H54 (cell line): Measurements from ENCODE around the gene LRRTM1.

Experiments
- DNase-seq: peaks from one replicate; pipeline ENCODE4 v3.0.0; 2011; ENCODE audit warnings: low spot score, mixed read lengths; ENCODE audit not compliant: insufficient read length
- FAIRE-seq: peaks from 3 replicates; lab custom pipeline; 2011; peaks lifted over from hg19 to GRCh38; lab: Jason Lieb, UNC
- POLR2A ChIP-seq: IDR thresholded peaks from 2 replicates; pipeline ENCODE4 v1.6.1; 2011; ENCODE audit warnings: low read depth, mild to moderate bottlenecking, low read length

The LRRTM1 gene

GRCh38 chr2:80292474-80292873 is 12.1 kb downstream of the LRRTM1 start:
- no peak for DNase-seq
- no peak for TF ChIP-seq POLR2A
- no peak for FAIRE-seq

GRCh38 chr2:80291656-80292055 is 12.9 kb downstream of the LRRTM1 start:
- TF ChIP-seq POLR2A, result no peak
- DNase-seq (no peak), FAIRE-seq (no peak)

- TF ChIP-seq POLR2A, result no peak
- DNase-seq, result no peak
Observed at GRCh38 chr2:80288576-80288975, 16.0 kb downstream of the LRRTM1 start.

GRCh38 chr2:80281049-80281448 is 23.5 kb downstream of the LRRTM1 start:
- no peak for TF ChIP-seq POLR2A
- DNase-seq, result no peak
- FAIRE-seq, result no peak

More at GRCh38 chr2:80288576-80288975, 16.0 kb downstream of the LRRTM1 start:
- FAIRE-seq, result no peak

GRCh38 chr2:80280598-80280997 is 24.0 kb downstream of the LRRTM1 start:
- no peak for FAIRE-seq
- TF ChIP-seq POLR2A, result no peak
- DNase-seq, result no peak

- FAIRE-seq (no peak), DNase-seq (no peak)
- no peak for TF ChIP-seq POLR2A
Observed at GRCh38 chr2:80269806-80270205, 34.7 kb downstream of the LRRTM1 start.

- DNase-seq (no peak), FAIRE-seq (no peak)
- no peak for TF ChIP-seq POLR2A
Observed at GRCh38 chr2:80266231-80266630, 38.3 kb downstream of the LRRTM1 start.

GRCh38 chr2:80259292-80259691 is 45.3 kb downstream of the LRRTM1 start:
- DNase-seq, result no peak
- no peak for TF ChIP-seq POLR2A
- FAIRE-seq, result no peak

GRCh38 chr2:80258793-80259192 is 45.8 kb downstream of the LRRTM1 start:
- no peak for FAIRE-seq
- DNase-seq, result no peak
- TF ChIP-seq POLR2A, result no peak

GRCh38 chr2:80258341-80258740 is 46.2 kb downstream of the LRRTM1 start:
- DNase-seq (no peak), FAIRE-seq (no peak)
- no peak for TF ChIP-seq POLR2A

GRCh38 chr2:80257450-80257849 is 47.1 kb downstream of the LRRTM1 start:
- no peak for TF ChIP-seq POLR2A
- no peak for DNase-seq
- FAIRE-seq, result no peak

- TF ChIP-seq POLR2A, result no peak
- FAIRE-seq, result no peak
Observed at GRCh38 chr2:80256782-80257167, 47.8 kb downstream of the LRRTM1 start.

GRCh38 chr2:80255918-80256781 is 48.4 kb downstream of the LRRTM1 start:
- no peak for TF ChIP-seq POLR2A
- FAIRE-seq (no peak), DNase-seq (peak; percentile 16)

More at GRCh38 chr2:80256782-80257167, 47.8 kb downstream of the LRRTM1 start:
- no peak for DNase-seq

- FAIRE-seq, result no peak
Observed at GRCh38 chr2:80252294-80252986, 52.1 kb downstream of the LRRTM1 start.

More at GRCh38 chr2:80252294-80252986, 52.1 kb downstream of the LRRTM1 start:
- TF ChIP-seq POLR2A, result no peak
- no peak for DNase-seq
